Sigmoid colon (tissue), 7 donors: ENCODE data around the gene ATXN1. TPM values are rescaled to one million over a fixed set of nuclear protein-coding genes. Genes with fewer than 3 reads are reported as not detected.
A peak's percentile ranks its signal among the peaks of the same experiment; 100 is the strongest.

Experiments used
- DNase-seq: peaks from one replicate; pipeline ENCODE4 v3.0.0-alpha.2; 2019
- H3K27ac ChIP-seq, 4 donors: fragments of 200-600 bp; sonication (generic); one replicate each; pipeline ENCODE4 v1.5.1; 2016 to 2019; ENCODE audit warnings: mild to moderate bottlenecking in 1 of 4
- H3K27me3 ChIP-seq, 3 donors: fragments of 200-600 bp; sonication (generic); one replicate each; pipeline ENCODE4 v1.5.1; 2019; ENCODE audit warnings: mild to moderate bottlenecking in 1 of 3
- H3K36me3 ChIP-seq, 4 donors: fragments of 200-600 bp; sonication (generic); one replicate each; pipeline ENCODE4 v1.5.1; 2016 to 2019
- H3K4me1 ChIP-seq, 4 donors: fragments of 200-600 bp; sonication (generic); one replicate each; pipeline ENCODE4 v1.5.1; 2017 to 2019
- H3K4me3 ChIP-seq, 4 donors: fragments of 200-600 bp; sonication (generic); one replicate each; pipeline ENCODE4 v1.5.1; 2017 to 2019; ENCODE audit warnings: mild to moderate bottlenecking in 2 of 4, moderate library complexity in 1 of 4
- H3K9me3 ChIP-seq, 4 donors: fragments of 200-600 bp in 3 of 4; sonication (generic) in 3 of 4; one replicate each; pipeline versions ENCODE4 v1.5.1 to v1.6.1; 2013 to 2019
- EP300 ChIP-seq, 4 donors: sonication (generic); formaldehyde crosslinking; IDR thresholded peaks; one replicate each; pipeline ENCODE4 v1.6.1; 2017; ENCODE audit warnings: antibody characterized with exemption in 4 of 4
- POLR2A ChIP-seq, 2 donors: fragments of 450-650 bp; IDR thresholded peaks; one replicate each; pipeline ENCODE4 v1.6.1; 2016; ENCODE audit warnings: antibody characterized with exemption in 2 of 2, mild to moderate bottlenecking in 2 of 2, moderate library complexity in 2 of 2
- POLR2AphosphoS5 ChIP-seq, 4 donors: sonication (generic); formaldehyde crosslinking; IDR thresholded peaks; one replicate each; pipeline ENCODE4 v1.6.1; 2017; ENCODE audit warnings: antibody characterized with exemption in 4 of 4
- WGBS, 2 donors: extraction: QIAGEN DNeasy Blood & Tissue Kit; methylation state at CpG; one replicate each; pipeline ENCODE4 v1.1.7; 2013; 5-methylcytosine and 5-hydroxymethylcytosine counted together
- intact Hi-C: fragments of 100-400 bp; cut with DNase I; formaldehyde crosslinking; loops from one replicate; pipeline ENCODE4 v1.15.1; 2023
- polyA plus RNA-seq, 3 donors: library from polyadenylated mRNA; stranded (reverse); fragments of 200-250 nt; gene quantifications; one replicate each; pipeline ENCODE4 v1.2.3, GENCODE V29; 2013
- total RNA-seq, 4 donors: library from RNA; depleted of rRNA; stranded (reverse); fragments of >200 nt; gene quantifications; one replicate each; pipeline ENCODE4 v1.1.0, GENCODE V29; 2016
- TF ChIP-seq, protein P1 (sequence below), 4 experiments: fragments of 450-650 bp in 3 of 4; fragments of 200-600 bp in 1 of 4; IDR thresholded peaks; one replicate each; pipeline ENCODE4 v1.5.1; 2016 to 2019; ENCODE audit warnings: antibody characterized with exemption in 4 of 4, mild to moderate bottlenecking in 3 of 4, moderate library complexity in 2 of 4
- donor health status: healthy with polysubstance abuse.
- donor health status: Bipolar disorder and iron deficiency.
- donor health status: healthy.

The ATXN1 gene
- total and polyA plus RNA-seq, 7 donors: 4.8 to 95.3 (median 37.7) TPM

DNA sequence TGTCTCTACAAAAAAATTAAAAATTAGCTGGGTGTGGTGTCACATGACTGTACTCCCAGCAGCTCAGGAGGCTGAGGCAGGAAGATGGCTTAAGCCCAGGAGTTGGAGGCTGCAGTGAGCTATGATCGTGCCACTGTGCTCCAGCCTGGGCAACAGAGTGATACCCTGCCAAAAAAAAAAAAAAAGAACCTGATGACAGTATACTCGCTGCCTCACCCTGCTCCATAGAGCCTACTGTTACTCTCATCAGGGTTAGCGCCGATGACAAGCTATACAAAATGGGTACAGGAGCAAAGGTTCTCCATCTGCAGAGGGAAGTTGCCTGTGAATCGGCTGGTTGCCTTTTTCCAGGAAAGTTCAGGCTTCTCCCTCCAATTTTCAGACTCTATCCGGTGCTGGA, 469.5 kb downstream of the ATXN1 start:
- WGBS, 2 donors: 93 to 94% methylated on average over 6 of the region's 6 CpGs
- Histone ChIP-seq H3K9me3 (no peaks in the 10 kb centered on the region), H3K4me3 (no peak overlapping the region), H3K27me3 (no peaks in the 10 kb centered on the region), H3K4me1 (no peaks in the 10 kb centered on the region), H3K27ac (no peak overlapping the region), H3K36me3 (peaks cover 0 to 17% (median 2%) of the 10 kb centered on the region in 4 donors)
- no peak for DNase-seq
- intact Hi-C loops: no loop called here
- TF ChIP-seq, protein P1, sequence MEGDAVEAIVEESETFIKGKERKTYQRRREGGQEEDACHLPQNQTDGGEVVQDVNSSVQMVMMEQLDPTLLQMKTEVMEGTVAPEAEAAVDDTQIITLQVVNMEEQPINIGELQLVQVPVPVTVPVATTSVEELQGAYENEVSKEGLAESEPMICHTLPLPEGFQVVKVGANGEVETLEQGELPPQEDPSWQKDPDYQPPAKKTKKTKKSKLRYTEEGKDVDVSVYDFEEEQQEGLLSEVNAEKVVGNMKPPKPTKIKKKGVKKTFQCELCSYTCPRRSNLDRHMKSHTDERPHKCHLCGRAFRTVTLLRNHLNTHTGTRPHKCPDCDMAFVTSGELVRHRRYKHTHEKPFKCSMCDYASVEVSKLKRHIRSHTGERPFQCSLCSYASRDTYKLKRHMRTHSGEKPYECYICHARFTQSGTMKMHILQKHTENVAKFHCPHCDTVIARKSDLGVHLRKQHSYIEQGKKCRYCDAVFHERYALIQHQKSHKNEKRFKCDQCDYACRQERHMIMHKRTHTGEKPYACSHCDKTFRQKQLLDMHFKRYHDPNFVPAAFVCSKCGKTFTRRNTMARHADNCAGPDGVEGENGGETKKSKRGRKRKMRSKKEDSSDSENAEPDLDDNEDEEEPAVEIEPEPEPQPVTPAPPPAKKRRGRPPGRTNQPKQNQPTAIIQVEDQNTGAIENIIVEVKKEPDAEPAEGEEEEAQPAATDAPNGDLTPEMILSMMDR (IDR thresholded peaks at IDR 0.05): no peak
- TF ChIP-seq EP300 (IDR thresholded peaks at IDR 0.05) (no peak), POLR2A (IDR thresholded peaks at IDR 0.05) (no peak), POLR2AphosphoS5 (IDR thresholded peaks at IDR 0.05) (no peak)

DNA sequence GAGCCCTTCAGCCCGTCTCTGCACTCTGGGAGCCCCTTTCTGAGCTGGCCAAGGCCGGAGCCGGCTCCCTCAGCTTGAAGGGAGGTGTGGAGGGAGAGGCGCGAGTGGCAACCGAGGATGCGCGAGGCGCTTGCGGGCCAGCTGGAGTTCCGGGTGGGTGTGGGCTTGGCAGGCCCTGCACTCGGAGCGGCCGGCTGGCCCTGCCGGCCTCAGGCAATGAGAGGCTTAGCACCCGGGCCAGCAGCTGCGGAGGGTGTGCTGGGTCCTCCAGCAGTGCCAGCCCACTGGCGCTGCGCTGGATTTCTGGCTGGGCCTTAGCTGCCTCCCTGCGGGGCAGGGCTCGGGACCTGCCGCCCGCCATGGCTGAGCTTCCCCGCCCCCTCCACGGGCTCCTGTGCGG, 473.1 kb downstream of the ATXN1 start:
- no peak for TF ChIP-seq EP300 (IDR thresholded peaks at IDR 0.05)
- WGBS, 2 donors: 95 to 97% methylated on average over 26 of the region's 26 CpGs
- Histone ChIP-seq H3K27ac (no peak overlapping the region), H3K27me3 (no peaks in the 10 kb centered on the region), H3K4me1 (no peaks in the 10 kb centered on the region), H3K9me3 (no peaks in the 10 kb centered on the region), H3K36me3 (peaks cover 0 to 17% (median under 1%) of the 10 kb centered on the region in 4 donors), H3K4me3 (no peak overlapping the region)
- intact Hi-C loops: no loop called here
- DNase-seq: no peak

DNA sequence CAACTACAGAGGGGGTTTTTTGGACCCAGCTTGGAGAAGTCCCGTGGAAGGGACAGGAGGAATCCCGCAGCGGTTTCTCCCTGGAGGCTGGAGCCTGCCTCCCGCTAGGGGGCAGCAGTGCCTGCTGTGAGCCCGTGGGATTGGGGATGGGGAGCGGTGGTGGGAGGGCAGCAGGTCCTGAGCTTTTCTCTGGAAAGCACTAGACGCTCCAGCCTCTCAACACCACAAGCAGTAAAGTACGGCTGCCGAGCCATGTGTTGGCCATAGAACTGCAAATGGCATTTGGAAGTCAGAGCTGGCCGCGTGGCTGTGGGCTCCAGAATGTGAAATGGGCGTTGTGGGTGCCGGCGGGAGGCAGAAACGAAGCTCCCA, 475.1 kb downstream of the ATXN1 start:
- no peaks in the 10 kb centered on the region for H3K27me3 ChIP-seq
- peaks cover 0 to 6% (median 0%) of the 10 kb centered on the region in 4 donors for H3K36me3 ChIP-seq
- WGBS, 2 donors: 72 to 81% methylated on average over 15 of the region's 15 CpGs
- intact Hi-C loops: no loop called here
- H3K9me3 ChIP-seq: no peaks in the 10 kb centered on the region
- no peak overlapping the region for H3K4me3 ChIP-seq
- H3K4me1 ChIP-seq: no peaks in the 10 kb centered on the region
- H3K27ac ChIP-seq: no peak overlapping the region
- TF ChIP-seq POLR2A (IDR thresholded peaks at IDR 0.05) (no peak), EP300 (IDR thresholded peaks at IDR 0.05) (no peak), POLR2AphosphoS5 (IDR thresholded peaks at IDR 0.05) (no peak)
- TF ChIP-seq, protein P1 (IDR thresholded peaks at IDR 0.05): peak in 3 of 4 experiments; percentile 18 to 58 (median 54)
- DNase-seq: no peak

DNA sequence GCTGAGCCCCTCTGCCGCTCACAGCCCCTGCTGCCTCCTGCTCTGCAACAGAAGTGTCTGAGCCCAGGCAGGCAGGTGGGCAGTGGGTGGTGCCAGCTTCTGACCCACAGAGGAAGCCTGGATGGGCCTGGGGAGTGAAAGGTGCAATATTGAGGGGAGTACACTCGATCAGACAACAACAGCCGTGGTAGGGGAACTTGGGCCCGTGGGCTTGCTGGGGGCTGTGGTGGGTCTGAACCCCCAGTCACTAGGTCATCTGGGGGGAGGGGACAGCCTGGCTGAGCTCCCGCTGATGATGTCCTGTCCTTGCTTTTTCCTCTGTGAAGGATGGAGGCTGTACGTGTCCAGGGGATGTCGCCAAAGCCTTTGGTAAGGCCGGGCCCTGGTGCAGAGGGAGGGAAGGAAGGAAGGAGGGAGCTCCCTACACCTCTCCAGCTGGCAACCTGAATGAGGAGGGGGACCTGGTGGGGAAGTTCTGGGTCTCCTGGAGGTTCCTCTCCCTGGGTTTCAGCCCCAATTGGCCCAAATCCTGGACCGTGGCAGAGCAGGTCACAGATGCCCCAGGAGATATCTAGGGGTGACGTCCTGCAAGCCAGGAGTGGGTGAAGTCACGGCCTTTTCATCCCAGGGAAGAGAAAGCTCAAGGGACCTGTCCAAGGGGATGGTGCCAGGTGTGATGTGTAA, 475.7 kb downstream of the ATXN1 start:
- intact Hi-C loops: no loop called here
- H3K4me1 ChIP-seq: no peaks in the 10 kb centered on the region
- H3K27me3 ChIP-seq: no peaks in the 10 kb centered on the region
- WGBS, 2 donors: 92 to 94% methylated on average over 11 of the region's 11 CpGs
- H3K4me3 ChIP-seq: no peak overlapping the region
- peaks cover 0 to 3% (median 0%) of the 10 kb centered on the region in 4 donors for H3K36me3 ChIP-seq
- TF ChIP-seq POLR2AphosphoS5 (IDR thresholded peaks at IDR 0.05) (no peak), EP300 (IDR thresholded peaks at IDR 0.05) (no peak), POLR2A (IDR thresholded peaks at IDR 0.05) (no peak)
- TF ChIP-seq, protein P1 (IDR thresholded peaks at IDR 0.05): no peak
- DNase-seq: no peak
- no peak overlapping the region for H3K27ac ChIP-seq
- no peaks in the 10 kb centered on the region for H3K9me3 ChIP-seq

DNA sequence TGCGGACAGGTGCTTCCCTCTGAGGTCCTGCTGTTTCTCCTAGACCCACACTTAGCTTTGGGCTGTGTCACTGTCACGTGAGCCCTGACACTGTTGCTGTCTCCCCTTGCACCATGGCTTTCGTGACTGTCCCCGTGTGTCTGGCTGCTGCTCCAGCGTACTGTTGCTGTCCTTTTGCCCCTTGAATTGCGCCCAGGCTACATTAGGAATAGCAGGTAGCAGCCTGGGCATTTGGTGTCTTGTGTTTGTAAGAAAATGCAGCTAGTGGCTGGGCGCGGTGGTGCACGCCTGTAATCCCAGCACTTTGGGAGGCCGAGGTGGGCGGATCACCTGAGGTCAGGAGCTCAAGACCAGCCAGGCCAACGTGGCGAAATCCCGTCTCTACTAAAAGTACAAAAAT, 476.8 kb downstream of the ATXN1 start:
- Histone ChIP-seq H3K9me3 (no peaks in the 10 kb centered on the region), H3K27ac (no peak overlapping the region), H3K4me1 (no peaks in the 10 kb centered on the region), H3K27me3 (no peaks in the 10 kb centered on the region), H3K4me3 (no peak overlapping the region), H3K36me3 (no peaks in the 10 kb centered on the region)
- TF ChIP-seq POLR2AphosphoS5 (IDR thresholded peaks at IDR 0.05): no peak
- TF ChIP-seq POLR2A (IDR thresholded peaks at IDR 0.05): no peak
- TF ChIP-seq EP300 (IDR thresholded peaks at IDR 0.05): no peak
- TF ChIP-seq, protein P1 (IDR thresholded peaks at IDR 0.05): no peak
- no peak for DNase-seq
- 94 to 96% methylated on average over 14 of the region's 14 CpGs for WGBS, 2 donors
- intact Hi-C loops: no loop called here
